PC-3 (cell line): Measurements from ENCODE around the gene NSMCE1.

Source experiments
- CTCF ChIP-seq: fragments of 300-600 bp; sonication (generic); conservative IDR thresholded peaks from 2 replicates; pipeline ENCODE4 v1.5.1; 2017; ENCODE audit warnings: antibody characterized with exemption, low read depth, mild to moderate bottlenecking, low read length
- EZH2 ChIP-seq: fragments of 300-600 bp; sonication (generic); IDR thresholded peaks from one replicate; pipeline ENCODE4 v1.6.1; 2017; ENCODE audit warnings: antibody characterized with exemption, mild to moderate bottlenecking, low read length; ENCODE audit not compliant: unreplicated experiment
- EZH2phosphoT487 ChIP-seq: fragments of 300-600 bp; sonication (generic); IDR thresholded peaks from 2 replicates; pipeline ENCODE4 v1.6.1; 2018; ENCODE audit warnings: mild to moderate bottlenecking, antibody characterized with exemption, low read length, borderline replicate concordance

- TF ChIP-seq CTCF (no peak), EZH2phosphoT487 (no peak), EZH2 (no peak)
Observed at GRCh38 chr16:27268376-27269299, at the start of gene NSMCE1.
